DLD1 (cell line): ENCODE measurements around the gene NFIC.

Experiments
- in situ Hi-C: cut with HindIII; loops from 2 replicates; pipeline ENCODE4 v1.10.0; 2017; ENCODE audit warnings: low sequenced_read_pairs

Gene NFIC

DNA sequence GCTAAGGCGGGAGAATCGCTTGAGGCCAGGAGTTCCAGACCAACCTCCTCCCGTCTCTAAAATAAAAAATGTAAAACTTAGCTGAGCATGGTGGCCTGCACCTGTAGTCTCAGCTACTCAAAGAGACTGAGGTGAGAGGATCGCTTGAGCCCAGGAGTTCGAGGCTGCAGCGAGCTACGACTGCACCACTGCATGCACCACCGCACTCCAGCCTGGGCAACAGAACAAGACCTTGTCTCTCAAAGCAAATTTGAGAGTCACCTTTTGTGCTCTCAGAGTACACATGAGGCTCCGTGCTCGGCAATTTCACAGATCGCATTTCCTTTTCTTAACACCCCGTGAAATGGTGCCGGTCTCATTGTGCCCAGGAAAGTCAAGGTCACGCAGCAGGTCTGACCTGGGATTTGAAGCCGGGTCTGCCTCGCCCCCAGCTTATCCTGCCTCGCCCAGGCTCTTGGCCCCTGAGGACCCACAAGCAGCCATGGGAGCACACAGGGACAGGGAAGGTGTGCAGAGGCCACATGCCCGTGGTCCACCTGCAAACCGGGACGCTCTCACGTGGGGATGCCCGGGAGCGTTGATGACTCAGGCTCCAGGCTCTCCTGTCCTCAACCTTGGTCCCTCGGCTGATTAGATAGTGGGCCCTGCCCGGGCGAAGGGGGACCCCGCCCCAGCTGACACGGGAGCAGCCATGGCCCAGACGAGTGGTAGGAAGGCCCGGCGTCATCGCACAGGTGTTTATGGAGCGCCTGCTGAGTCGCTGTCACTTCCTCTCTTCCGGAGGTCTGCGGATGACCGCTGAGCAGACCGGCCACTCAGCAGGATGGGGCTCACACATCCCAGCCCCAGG, 115.1 kb downstream of the NFIC start:
- in situ Hi-C loops, result no loop called here

DNA sequence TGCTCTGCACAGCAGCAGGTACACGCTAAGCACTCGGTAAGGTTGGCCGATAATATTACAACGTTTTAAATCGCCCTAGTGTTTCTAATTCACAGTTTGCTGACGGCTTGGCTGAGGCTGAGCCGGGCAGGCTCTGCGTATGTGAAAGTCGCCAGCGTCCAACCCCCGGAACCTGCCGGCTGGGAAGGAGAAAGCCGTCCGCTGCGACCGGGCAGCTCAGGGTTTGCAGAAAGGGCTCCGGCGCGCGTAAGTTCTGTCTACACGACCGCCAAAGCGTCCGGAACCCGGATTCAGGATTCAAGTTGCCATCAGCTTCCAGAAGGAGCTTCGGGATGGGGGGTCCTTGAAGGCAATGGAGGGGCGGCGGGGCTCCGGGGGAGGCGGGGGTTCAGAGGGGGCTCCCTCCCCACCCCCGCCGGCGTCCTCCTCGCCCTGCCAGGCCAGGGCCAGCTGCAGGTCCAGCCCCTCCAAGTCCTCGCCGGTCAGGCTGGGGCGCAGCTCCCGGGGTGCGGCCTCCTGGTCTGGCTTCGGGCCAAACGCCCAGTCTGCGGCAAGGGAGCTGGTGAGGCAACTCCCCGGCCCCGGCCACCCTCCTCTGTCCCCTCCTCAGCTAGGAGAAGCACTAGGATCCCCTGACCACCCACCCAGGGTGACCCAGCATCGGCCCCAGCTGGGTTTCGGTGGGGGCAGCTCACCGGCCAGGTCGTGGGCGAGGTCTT, 116.3 kb downstream of the NFIC start:
- in situ Hi-C loops, result no loop called here

DNA sequence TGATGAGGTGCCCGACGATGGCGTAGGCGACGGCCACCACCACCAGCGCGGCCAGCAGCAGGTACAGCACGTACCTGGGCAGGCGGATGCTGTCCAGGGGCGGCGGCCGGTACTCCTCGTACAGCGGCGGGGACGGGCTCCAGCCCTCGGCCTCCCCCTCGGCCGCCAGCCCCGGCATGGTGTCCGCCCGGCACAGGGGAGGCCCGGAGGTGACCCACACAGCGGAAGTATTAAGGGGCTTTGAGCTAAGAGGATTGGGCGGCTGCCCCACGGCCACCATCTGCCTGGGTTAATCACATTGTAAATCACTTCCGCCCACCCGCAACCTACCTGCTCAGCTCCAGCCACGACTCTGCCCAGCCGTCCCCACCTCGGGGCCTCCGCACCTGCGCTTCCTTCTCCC, 116.8 kb downstream of the NFIC start, which contains the start of gene SMIM44:
Gene SMIM44, minus strand, starts transcription at position 216 of the 403 bp plus-strand sequence. Its CDS starts 38 bp downstream, at position 178.
- in situ Hi-C loops, result no loop called here

DNA sequence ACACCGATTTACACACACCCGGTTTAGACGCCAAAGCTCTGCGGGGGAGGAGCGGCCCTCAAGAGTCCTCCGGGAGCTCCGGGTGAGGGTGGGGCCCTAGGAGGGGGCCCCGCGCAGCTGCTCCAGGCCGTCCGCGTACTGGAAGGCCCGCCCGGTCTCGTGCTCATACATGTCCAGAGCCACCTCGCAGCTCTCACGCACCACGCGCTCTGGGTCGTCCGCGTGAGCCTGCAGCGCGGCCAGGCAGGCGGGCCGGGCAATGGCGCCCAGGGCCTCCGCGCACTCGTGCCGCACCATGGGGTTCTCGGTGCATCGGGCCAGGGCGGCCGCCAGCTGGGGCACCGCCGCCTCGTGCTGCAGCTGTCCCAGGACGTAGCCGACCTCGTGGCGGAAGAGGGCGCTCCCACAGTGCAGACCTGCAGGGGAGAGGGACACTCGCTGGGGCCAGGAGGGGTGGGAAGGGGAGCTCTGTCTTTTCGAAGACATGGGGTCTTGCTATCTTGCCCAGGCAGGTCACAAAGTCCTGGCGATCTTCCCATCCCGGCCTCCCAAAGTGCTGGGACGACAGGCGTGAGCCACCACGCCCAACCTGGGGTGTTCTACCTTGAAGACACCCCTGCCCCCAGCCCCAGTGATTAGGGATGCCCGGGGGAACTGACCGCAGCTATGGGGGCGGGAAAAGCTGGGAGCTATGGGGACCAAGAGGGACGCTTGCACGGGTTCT, 125.2 kb downstream of the NFIC start:
- in situ Hi-C loops, result no loop called here

DNA sequence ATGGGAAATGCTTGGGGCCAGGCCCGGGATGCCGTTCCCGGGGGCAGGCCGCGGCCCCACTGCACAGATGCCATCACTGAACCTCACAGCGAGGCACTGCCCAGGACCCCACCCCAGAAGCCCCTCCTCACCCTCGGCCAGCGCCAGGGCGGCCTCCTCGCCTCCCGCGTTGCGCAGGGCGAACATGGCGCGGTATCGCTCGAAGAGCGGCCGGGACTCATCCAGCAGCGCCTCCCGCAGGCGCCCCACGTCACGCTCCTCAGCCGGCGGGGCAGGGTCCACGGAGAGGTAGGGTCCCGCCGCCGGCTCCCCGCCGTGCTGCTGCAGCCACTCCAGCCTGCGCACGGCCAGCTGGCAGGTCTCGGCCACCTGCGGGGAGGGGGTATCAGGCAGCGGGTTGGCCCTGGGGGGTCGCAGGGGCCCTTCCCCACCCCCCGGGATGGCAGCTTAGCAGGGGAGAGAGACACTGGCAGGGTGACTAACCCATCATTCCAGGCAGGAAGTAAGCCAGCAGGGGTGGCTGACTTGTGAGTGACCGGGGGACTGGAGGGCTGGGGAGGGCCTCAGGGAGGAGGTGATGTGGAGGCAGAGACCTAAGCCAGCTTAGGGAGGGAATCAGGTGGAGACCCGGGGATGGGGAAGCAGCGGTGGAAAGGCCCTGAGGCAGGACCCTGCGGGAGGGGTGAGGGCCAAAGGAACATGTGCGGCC, 125.9 kb downstream of the NFIC start:
- in situ Hi-C loops, result no loop called here

DNA sequence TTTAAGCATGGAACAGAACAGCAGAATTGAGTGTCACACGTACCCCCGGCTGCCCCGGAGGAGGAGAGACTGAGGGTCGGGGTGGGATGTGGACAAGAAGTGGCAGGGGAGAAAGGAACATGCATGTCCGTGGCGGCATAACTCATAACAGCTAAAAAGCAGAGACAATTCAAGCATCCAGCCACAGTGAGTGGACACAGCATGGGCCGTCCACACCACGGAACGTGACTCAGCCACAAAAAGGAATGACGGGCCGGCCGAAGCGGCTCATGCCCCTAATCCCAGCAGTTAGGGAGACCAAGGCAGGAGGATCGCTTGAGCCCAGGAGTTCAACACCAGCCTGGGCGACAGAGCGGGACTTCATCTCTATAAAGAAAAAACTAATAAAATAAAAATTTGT, 126.5 kb downstream of the NFIC start:
- in situ Hi-C loops, result no loop called here

DNA sequence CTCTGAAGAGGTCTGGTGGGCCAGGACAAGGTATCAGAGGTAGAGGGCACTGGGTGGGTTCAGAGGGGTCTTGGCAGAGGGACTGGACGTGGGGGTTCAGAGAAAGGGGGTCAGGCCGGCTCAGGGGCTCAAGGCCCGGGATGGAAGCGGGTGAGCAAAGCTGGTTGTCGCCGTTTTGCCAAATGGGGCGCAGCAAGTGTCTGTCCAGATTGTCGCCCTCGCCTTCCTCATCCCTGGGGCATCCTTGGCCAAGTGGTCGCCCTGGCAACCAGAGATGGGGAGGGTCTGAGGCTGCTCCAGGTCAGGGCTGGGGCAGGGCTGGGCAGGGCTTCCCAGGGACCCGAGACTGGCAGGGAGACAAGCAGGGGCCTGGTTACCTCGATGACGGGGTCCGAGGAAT, 127.3 kb downstream of the NFIC start:
- in situ Hi-C loops, result no loop called here

DNA sequence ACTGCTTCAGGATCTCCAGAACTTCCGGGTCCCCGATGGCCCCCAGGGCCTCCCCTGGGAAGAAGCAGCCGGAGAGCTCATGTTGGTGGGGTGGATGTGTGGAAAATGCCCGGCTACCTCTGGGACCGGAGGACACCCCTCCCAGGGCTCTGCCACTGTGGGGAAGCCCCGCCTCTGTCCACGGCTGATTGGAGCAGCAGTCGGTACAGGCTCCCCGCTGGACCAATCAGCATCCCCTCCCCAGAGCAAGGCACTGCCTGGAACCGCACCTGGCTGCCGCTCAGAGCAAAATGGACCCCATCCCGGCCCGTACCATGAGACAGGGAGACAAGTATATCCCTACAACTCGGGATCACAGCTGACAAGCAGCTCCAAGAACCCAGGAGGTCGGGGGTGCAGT, 127.7 kb downstream of the NFIC start:
- in situ Hi-C loops, result no loop called here

DNA sequence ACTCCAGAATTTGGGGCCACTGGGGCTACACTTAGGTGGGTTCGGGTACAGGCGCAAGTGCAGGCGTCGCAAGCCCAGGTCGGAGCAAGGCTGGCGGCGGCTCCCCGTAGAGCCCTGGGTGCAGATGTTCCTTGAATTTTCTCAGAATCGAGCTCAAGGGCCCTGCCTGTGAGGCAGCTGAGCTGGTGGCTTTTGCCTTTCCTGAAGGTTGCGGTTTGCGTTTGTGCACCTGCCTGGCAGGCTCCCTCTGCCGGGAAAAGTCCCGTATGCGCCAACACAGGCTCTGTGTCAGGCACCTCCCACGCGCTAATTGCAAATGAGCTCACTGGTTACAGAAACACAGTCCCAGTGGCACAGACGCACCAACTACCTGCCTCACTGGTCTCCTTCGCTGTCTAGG, 128.2 kb downstream of the NFIC start:
- in situ Hi-C loops, result no loop called here

DNA sequence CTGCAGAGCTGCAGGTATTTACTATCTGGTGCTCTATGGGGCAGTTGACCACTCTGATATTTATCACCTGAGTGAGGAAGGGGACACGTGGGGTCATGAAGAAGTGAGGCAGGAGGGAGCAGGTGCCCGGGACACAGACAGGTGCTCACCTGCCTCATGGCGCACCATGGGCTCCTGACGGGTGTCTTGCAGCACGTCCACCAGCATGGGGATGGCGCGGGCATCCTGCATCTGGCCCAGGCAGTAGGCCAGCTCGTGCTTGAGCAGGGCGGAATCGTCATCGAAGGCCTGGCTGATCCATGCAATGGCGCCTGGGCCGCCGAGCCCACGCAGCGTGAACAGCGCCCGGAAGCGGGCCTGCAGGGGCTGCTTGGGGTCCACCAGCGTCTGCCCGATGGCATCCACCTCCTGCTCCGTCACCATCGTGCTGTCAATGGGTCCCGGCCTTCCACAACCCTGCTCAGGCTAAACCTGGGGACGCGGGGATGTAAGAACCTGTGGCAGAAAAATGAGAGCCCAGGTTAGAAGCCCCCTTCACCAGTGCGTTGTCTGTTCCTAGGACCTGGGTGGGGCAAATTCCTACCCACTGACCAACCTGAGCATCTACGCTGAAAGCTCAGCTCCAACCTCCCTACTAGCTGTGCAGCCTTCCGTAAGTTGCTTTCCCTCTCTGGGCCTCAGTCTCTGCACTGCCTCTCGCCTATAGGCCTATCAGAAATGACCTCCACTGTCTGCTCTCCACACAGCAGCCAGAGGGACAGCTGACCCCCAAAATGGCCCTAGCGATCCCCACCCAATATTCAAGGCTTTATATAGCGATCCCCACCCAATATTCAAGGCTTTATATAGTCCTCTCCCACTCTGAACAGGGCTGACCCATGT, 130.2 kb downstream of the NFIC start:
- in situ Hi-C loops, result no loop called here

DNA sequence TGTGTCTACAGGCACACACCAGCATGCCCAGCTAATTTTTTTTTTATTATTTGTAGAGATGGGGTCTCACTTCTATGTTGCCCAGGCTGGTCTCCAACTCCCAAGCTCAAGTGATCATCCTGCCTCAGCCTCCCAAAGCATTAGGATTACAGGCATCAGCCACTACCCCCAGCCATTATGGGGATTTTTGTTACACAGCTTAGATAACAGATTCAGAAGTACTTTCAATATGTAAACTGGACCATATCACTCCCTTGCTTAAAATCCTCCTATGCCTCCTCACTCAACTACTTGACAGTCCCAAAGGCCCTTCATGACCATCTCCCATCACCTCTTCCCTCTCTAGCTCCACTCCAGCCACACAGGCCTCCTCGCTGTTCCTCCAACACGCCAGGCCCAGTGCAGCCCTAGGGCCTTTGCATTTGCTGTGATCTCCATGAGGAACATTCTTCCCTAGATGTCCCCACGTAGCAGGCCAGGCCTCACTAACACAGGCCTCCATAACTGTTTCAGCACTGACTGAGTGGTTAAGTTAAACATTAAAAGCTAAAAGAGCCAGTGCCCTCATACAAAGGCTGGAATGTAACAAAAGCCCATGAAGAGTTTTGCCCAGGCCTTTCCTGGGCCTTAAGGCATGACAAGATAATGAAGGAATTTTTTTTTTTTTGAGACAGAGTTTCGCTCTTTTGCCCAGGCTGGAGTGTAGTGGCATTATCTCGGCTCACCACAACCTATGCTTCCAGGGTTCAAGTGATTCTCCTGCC, 131.6 kb downstream of the NFIC start:
- in situ Hi-C loops, result no loop called here

DNA sequence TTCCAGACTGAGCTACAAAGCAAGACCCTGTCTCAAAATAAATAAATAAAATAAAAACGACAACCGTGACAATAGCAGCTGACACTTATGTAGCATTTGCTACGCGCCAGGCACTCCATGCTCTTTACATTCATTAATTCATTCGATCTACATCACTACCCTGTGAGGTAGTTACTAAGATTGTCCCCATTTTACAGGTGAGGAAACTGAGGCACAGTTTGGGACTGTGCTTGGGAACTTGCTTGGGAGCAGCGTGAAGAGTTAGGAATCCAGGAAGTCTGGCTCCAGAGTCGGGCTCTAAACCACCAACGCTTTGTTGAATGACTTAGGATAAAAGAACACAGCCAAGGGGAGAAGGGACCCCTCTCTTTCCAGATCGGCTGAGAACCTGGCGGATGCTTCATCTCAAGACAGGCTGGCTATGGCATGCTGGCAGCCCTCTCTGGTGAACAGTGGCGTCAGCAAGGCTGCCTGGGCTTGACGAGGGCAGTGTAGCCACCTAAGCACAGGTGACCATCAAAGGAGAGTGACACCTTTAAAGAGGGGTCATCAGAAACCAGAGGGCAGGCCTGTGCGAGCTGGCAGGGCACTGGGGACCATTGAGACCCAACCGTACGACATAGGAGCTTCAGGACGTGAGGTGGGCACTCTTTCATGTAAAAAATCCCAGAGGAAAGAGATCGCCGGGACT, 133.5 kb downstream of the NFIC start:
- in situ Hi-C loops, result no loop called here

DNA sequence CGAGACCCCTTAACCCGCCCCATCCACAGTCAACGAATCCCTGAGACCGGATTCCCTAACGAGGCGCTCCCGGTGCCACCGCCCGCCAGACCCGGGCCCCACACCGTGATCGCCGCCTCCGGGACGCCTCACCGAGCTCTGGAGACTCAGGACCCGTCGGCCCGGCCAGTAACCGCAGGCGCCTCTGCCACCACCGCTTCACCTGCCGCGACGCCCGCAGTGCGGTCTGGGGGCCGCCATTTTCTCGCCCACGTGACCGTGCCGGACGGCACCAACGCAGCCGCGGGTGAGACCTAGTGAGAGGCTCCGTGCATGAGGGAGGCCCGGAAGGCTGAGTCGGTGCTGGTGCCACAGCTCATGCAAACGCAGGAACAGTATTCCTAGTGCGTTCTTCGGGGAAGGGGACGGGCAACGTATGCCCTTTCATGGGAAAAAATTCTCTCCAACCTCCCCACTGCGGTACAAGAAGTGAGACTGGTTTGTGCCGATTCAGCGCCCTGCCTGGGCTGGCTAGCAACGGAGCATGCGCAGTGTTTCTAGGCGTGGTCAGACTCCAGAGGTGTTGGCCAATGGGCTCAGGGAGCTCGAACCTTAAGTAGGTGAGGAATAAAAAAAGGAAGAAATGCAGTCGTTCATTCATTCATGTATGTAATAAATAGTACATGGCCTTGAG, 134.2 kb downstream of the NFIC start, which contains the start of gene DOHH:
Gene DOHH, minus strand, starts transcription at position 246 of the 673 bp plus-strand sequence. CDS start 3,860 bp downstream, outside the sequence.
- in situ Hi-C loops, result no loop called here

DNA sequence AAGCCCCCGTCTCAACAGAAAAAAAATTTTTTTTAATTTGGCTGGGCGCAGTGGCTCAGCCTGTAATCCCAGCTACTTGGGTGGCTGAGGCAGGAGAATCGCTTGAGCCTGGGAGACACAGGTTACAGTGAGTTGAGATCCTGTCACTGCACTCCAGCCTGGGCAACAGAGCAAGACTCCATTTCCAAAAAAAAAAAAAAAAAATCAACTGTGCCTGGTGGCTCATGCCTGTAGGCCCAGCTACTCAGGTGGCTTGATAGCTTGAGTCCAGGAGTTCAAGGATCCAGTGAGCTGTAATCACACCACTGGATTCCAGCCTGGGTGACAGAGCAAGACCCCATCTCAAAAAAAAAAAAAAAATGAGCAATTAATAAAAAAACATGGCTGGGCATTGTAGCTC, 135.4 kb downstream of the NFIC start:
- in situ Hi-C loops, result no loop called here

DNA sequence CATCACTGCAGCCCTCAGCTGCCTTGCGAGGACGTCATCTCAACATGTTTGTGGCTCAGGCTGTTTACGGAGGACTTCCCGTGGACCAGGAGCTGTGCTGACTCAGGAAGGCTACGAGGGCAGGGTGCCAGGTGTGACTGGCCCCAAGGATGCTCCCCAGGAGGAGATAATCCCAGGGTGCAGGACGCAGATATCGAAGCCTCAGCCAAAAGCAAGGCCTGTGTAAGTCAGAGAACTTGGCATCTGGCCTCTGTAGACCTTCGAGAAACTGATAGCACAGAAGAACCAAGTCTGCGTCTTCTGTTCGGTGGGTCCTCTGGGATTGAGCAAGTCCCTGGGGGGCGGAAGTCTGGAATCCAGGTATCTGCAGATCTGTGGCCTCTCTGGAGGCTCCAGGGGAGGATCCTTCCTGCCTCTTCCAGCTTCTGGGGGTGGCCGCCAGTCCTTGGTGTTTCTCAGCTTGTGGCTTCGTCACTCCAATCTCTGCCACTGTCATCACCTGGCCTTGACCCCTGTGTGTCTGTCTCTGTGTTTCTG, 136.7 kb downstream of the NFIC start:
- in situ Hi-C loops, result no loop called here

DNA sequence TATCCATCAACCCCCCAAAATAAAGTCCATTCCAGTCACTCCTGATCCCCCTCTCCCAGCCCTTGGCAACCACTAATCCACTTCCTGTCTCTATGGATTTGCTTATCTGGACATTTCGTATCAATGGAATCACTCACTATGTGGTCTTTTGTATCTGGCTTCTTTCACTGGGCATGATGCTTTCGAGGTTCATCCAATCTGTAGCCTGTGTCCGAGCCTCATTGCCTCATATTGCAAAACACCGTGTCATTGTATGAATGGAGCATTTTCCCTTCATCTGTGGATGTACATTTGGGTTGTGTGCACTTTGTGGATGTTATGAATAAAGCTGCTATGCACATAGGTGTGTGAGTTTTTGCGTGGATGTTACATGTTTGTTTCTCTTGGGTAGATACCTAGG, 138.4 kb downstream of the NFIC start:
- in situ Hi-C loops, result no loop called here

DNA sequence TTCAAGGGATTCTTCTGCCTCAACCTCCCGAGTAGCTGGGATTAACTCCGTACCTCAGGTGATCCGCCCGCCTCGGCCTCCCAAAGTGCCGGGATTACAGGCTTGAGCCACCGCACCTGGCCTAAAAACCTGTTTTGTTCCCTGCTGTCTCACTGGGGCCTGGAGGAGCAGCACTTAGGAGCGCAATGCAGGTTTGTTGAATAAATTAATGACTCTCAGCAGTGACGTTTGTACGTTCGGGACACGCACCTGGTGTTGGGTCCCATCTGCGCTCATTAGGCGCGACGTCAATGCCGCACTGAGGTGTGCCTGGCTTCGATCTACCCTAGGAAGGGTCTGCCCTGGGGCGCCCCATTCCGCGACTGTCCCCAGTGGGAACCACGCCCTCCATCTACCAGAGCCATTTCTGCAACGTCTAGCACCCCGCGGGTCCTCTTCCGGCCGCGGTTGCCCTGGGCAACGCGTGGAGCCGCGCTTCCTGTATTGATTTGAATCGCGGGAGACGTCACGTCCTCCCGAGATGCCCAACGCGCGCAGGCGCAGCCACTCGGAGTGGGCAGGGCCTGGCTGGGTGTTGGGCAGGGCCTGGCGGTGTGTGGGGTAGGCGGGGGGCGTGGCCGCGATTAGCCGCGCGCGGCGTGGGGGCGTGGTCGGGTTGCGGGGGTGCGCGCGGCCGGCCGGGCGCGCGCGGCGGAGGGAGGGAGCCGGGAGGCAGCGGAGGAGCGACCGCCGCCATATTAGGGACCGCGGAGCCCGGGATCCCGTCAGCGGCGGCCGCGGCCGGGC, 139.4 kb downstream of the NFIC start, which contains the start of gene FZR1:
Gene FZR1, plus strand, starts transcription at position 714 of the 786 bp plus-strand sequence. CDS start 16,679 bp downstream, outside the sequence.
- in situ Hi-C loops, result no loop called here
